ENCODE data around the gene C13orf46.

C13orf46 gene

GRCh38 chr13:113965968-113966884 lies 7.7 kb downstream of the C13orf46 start:
- TF ChIP-seq POLR2A (IDR thresholded peaks at IDR 0.05; ENCODE audit: low read depth, low read length) (no peak), TAF1 (IDR thresholded peaks at IDR 0.05; ENCODE audit: borderline replicate concordance, low read depth, low read length) (no peak), POLR2AphosphoS5 (IDR thresholded peaks at IDR 0.05; ENCODE audit: low read depth, low read length) (no peak)
- FAIRE-seq (no peak), DNase-seq (ENCODE audit: insufficient read length) (no peak)

GRCh38 chr13:113965383-113965874 lies 8.4 kb downstream of the C13orf46 start:
- no peak for DNase-seq (ENCODE audit: insufficient read length)
- no peak for TF ChIP-seq TAF1 (IDR thresholded peaks at IDR 0.05; ENCODE audit: borderline replicate concordance, low read depth, low read length)
- TF ChIP-seq POLR2AphosphoS5 (IDR thresholded peaks at IDR 0.05; ENCODE audit: low read depth, low read length), result no peak
- TF ChIP-seq POLR2A (IDR thresholded peaks at IDR 0.05; ENCODE audit: low read depth, low read length), result no peak
- FAIRE-seq, result no peak

GRCh38 chr13:113964251-113964995 lies 9.5 kb downstream of the C13orf46 start:
- no peak for DNase-seq (ENCODE audit: insufficient read length)
- no peak for FAIRE-seq
- TF ChIP-seq TAF1 (IDR thresholded peaks at IDR 0.05; ENCODE audit: borderline replicate concordance, low read depth, low read length) (no peak), POLR2AphosphoS5 (IDR thresholded peaks at IDR 0.05; ENCODE audit: low read depth, low read length) (no peak), POLR2A (IDR thresholded peaks at IDR 0.05; ENCODE audit: low read depth, low read length) (no peak)

GRCh38 chr13:113963376-113963775 lies 10.5 kb downstream of the C13orf46 start:
- FAIRE-seq (no peak), DNase-seq (ENCODE audit: insufficient read length) (no peak)
- TF ChIP-seq POLR2AphosphoS5 (IDR thresholded peaks at IDR 0.05; ENCODE audit: low read depth, low read length) (no peak), POLR2A (IDR thresholded peaks at IDR 0.05; ENCODE audit: low read depth, low read length) (no peak), TAF1 (IDR thresholded peaks at IDR 0.05; ENCODE audit: borderline replicate concordance, low read depth, low read length) (no peak)

- DNase-seq (ENCODE audit: insufficient read length) (no peak), FAIRE-seq (no peak)
- no peak for TF ChIP-seq POLR2AphosphoS5 (IDR thresholded peaks at IDR 0.05; ENCODE audit: low read depth, low read length)
- TF ChIP-seq POLR2A (IDR thresholded peaks at IDR 0.05; ENCODE audit: low read depth, low read length), result no peak
- no peak for TF ChIP-seq TAF1 (IDR thresholded peaks at IDR 0.05; ENCODE audit: borderline replicate concordance, low read depth, low read length)
Observed at GRCh38 chr13:113962975-113963374, 10.9 kb downstream of the C13orf46 start.

- FAIRE-seq (no peak), DNase-seq (ENCODE audit: insufficient read length) (no peak)
- TF ChIP-seq POLR2AphosphoS5 (IDR thresholded peaks at IDR 0.05; ENCODE audit: low read depth, low read length) (no peak), POLR2A (IDR thresholded peaks at IDR 0.05; ENCODE audit: low read depth, low read length) (no peak), TAF1 (IDR thresholded peaks at IDR 0.05; ENCODE audit: borderline replicate concordance, low read depth, low read length) (no peak)
Observed at GRCh38 chr13:113962386-113962785, 11.5 kb downstream of the C13orf46 start.

GRCh38 chr13:113960276-113960948 lies 13.5 kb downstream of the C13orf46 start:
- no peak for FAIRE-seq
- no peak for TF ChIP-seq POLR2AphosphoS5 (IDR thresholded peaks at IDR 0.05; ENCODE audit: low read depth, low read length)
- no peak for TF ChIP-seq POLR2A (IDR thresholded peaks at IDR 0.05; ENCODE audit: low read depth, low read length)
- no peak for TF ChIP-seq TAF1 (IDR thresholded peaks at IDR 0.05; ENCODE audit: borderline replicate concordance, low read depth, low read length)
- DNase-seq (ENCODE audit: insufficient read length), result no peak

- FAIRE-seq (no peak), DNase-seq (ENCODE audit: insufficient read length) (no peak)
- TF ChIP-seq TAF1 (IDR thresholded peaks at IDR 0.05; ENCODE audit: borderline replicate concordance, low read depth, low read length), result no peak
- TF ChIP-seq POLR2AphosphoS5 (IDR thresholded peaks at IDR 0.05; ENCODE audit: low read depth, low read length), result no peak
- TF ChIP-seq POLR2A (IDR thresholded peaks at IDR 0.05; ENCODE audit: low read depth, low read length), result no peak
Observed at GRCh38 chr13:113959198-113959597, 14.7 kb downstream of the C13orf46 start.

- no peak for TF ChIP-seq TAF1 (IDR thresholded peaks at IDR 0.05; ENCODE audit: borderline replicate concordance, low read depth, low read length)
- TF ChIP-seq POLR2A (IDR thresholded peaks at IDR 0.05; ENCODE audit: low read depth, low read length), result no peak
- no peak for TF ChIP-seq POLR2AphosphoS5 (IDR thresholded peaks at IDR 0.05; ENCODE audit: low read depth, low read length)
- DNase-seq (ENCODE audit: insufficient read length) (no peak), FAIRE-seq (no peak)
Observed at GRCh38 chr13:113958373-113958772, 15.5 kb downstream of the C13orf46 start.

GRCh38 chr13:113956571-113956970 lies 17.3 kb downstream of the C13orf46 start:
- DNase-seq (ENCODE audit: insufficient read length) (no peak), FAIRE-seq (no peak)
- TF ChIP-seq POLR2AphosphoS5 (IDR thresholded peaks at IDR 0.05; ENCODE audit: low read depth, low read length), result no peak
- no peak for TF ChIP-seq TAF1 (IDR thresholded peaks at IDR 0.05; ENCODE audit: borderline replicate concordance, low read depth, low read length)
- TF ChIP-seq POLR2A (IDR thresholded peaks at IDR 0.05; ENCODE audit: low read depth, low read length), result no peak

GRCh38 chr13:113955691-113956090 lies 18.2 kb downstream of the C13orf46 start:
- no peak for FAIRE-seq
- no peak for DNase-seq (ENCODE audit: insufficient read length)
- no peak for TF ChIP-seq POLR2A (IDR thresholded peaks at IDR 0.05; ENCODE audit: low read depth, low read length)
- TF ChIP-seq POLR2AphosphoS5 (IDR thresholded peaks at IDR 0.05; ENCODE audit: low read depth, low read length), result no peak
- TF ChIP-seq TAF1 (IDR thresholded peaks at IDR 0.05; ENCODE audit: borderline replicate concordance, low read depth, low read length), result no peak

Measured in GM12892 (cell line).